VCaP (cell line): Measurements from ENCODE around the gene SMAD1.
"Not testable (repeated sequence)": the region's sequence is repeated elsewhere in the genome, so short reads cannot be mapped to it uniquely, and the experiment has no call there.

Experiments
- H3K27ac ChIP-seq: fragments of 450-650 bp; 2 replicates; pipeline ENCODE4 v1.5.1; 2017
- TF ChIP-seq, protein P1 (sequence below): fragments of 450-650 bp; conservative IDR thresholded peaks from 2 replicates; pipeline ENCODE4 v1.5.1; 2017; ENCODE audit warnings: mild to moderate bottlenecking, moderate library complexity

Gene SMAD1

DNA sequence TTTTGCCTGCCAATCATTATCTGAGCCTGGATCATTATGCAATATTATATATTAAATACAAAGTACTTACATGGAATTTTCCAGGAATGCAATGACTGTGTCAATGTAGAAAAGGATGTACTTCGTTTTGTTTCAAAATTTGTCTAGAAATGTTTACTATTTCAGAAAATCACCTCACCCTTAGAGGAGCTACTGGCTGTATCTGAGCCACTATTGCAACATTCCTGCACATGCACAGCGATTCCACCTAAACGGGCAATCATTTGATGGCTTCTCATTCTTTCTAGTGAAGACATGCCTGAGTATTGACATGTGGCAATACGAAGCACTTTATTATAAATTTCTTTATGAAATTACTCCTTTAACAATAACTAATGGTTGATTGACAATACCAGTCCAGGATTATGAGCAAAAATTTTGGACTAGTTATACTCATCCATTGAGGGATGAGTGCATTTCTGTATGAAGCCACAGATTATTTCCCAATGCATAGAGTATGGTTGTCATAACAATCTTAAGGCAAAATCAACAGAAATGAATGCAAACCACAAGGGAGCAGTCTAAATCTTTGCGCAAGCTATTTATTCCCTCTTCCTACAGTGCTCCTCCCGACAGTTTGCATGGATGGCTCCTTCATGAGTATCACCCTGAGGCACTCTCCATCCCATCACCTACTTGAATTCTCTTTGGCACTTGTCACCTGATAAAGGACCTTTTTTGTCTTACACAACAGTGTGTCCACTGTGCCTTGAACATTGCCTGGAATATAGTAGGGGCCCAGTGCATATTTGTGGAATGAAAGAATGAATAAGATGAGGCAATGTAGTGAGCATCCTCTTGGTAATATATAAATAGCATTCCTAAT is 101.8 kb downstream of the SMAD1 start:
- TF ChIP-seq, protein P1, sequence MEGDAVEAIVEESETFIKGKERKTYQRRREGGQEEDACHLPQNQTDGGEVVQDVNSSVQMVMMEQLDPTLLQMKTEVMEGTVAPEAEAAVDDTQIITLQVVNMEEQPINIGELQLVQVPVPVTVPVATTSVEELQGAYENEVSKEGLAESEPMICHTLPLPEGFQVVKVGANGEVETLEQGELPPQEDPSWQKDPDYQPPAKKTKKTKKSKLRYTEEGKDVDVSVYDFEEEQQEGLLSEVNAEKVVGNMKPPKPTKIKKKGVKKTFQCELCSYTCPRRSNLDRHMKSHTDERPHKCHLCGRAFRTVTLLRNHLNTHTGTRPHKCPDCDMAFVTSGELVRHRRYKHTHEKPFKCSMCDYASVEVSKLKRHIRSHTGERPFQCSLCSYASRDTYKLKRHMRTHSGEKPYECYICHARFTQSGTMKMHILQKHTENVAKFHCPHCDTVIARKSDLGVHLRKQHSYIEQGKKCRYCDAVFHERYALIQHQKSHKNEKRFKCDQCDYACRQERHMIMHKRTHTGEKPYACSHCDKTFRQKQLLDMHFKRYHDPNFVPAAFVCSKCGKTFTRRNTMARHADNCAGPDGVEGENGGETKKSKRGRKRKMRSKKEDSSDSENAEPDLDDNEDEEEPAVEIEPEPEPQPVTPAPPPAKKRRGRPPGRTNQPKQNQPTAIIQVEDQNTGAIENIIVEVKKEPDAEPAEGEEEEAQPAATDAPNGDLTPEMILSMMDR: no peak

DNA sequence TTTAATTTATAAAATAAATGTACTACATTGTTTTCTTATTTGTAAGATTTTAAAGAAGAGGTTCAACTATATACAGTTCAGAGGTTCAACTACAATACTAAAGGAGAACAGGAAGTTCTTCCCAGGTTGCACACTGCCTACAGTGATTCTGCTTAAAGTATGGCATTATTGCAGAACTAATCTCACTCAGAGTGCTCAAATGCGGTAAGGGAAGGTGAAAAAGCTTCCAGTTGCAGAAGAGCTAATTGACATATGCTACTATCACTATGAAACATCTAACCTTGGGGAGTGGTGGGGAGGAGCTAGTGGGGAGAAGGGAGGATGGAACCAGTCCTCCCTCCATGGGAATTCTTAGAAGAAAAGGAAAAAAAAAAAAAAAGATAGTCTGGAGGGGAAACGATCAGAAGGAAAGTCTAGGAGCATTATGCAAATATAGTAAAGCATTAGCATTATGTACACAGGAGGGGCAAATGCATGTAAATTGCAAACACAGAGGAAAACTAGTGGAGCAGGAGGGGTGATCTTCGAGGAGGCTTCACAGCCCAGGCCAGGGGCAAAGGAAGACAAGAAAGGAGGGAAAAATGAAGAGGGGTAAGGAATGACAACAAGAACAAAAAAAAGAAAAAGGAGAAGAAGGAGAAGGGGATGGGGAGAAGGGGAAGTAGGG is 105.6 kb downstream of the SMAD1 start:
- H3K27ac ChIP-seq: no peak overlapping the region
- TF ChIP-seq, protein P1: no peak

More for the DNA sequence above, 101.8 kb downstream of the SMAD1 start:
- no peak overlapping the region for H3K27ac ChIP-seq

DNA sequence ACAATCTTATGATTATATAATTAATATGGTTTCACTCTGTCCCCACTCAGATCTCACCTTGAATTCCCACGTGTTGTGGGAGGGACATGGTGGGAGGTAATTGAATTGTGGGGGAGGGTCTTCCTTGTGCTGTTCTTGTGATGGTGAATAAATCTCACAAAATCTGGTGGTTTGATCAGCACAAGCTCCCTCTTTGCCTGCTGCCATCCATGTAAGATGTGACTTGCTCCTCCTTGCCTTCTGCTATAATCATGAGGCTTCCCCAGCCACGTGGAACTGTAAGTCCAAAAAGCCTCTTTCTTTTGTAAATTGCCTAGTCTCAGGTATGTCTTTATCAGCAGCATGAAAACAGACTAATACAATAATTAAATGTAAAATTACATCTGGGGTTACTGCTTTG is 107.7 kb downstream of the SMAD1 start:
- H3K27ac ChIP-seq: not testable (repeated sequence)

DNA sequence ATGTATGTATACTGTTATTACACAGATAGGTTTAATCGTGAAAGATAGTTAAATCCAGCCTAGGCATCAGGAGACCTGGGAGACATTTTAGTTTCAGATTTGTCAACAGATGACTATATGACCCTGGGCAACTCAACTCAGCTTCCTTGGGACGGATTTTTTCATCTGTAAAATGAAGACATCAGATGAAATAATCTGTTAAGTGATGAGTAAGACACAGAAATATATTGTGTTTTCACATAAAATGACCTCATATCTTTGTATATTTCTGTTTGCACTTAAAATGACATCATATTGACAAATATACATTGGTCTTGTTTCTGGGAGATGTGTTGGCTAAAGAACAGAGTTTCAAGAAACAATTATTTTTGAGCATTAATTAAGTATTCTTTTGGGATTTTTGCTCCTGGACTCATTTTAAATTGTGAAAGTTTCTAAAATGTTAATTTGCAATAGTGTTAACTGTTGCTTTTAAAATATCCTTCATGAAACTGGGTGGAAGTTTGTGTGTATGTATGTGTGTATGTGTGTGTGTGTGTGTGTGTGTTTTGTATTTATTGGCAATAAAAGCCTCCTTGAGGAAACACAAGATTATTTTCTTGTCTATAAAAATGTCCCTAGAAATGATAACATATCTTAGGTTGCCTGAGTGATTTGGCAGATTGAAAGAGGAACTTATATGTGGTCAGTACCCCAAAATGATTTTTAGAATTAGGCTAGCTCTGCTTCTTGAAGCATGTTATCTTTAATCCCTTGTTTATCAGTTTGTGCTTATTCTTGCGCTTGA is 108.5 kb downstream of the SMAD1 start:
- H3K27ac ChIP-seq: no peak overlapping the region
- TF ChIP-seq, protein P1: no peak

DNA sequence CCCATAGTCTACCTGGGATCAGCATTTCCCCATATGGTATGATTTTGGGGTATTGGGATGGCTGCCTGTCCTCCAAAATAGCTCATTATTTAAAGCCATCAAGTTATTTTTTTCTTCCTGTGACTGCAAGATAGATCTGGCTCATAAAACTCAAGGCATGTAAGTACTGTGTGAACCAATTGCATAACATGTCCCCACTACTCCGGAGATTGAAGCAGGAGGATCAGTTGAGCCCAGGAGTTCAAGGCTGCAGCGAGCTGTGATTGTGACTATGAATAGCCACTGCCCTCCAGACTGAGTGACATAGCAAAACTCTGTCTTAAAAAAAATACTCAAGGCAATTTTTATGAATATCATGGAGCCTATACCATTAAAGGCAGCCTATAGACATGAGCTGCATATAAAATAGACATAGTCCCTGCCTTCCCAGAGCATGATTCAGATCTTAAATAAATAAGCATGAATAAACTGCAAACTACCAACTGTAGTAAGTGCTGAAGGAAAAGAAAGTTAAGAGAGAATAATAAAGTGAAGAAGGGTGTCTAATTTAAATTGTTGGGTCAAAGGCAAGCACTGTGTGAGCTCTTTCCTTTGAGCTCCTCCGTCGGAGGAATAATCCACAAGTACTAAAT is 120.6 kb downstream of the SMAD1 start:
- no peak overlapping the region for H3K27ac ChIP-seq

DNA sequence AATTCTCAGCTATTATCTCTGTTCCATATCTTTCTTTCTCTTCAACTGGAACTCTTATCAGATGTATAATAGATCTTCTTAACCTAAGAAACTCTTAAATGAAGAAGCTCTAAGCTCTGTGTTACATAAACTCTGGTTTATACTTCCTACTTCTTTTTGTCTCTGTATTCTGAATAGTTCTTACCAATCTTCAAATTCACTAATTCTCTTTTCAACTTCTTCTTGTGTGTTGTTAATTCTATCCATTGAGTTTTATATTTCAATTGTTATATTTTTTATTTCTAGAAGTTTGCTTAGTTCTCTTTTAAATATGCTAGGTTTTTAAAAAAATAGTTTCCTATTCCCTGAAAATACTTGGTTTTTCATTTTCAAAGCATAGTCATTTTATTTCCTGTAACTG is 124.3 kb downstream of the SMAD1 start:
- H3K27ac ChIP-seq: no peak overlapping the region
- TF ChIP-seq, protein P1: no peak

More for the DNA sequence above, 120.6 kb downstream of the SMAD1 start:
- TF ChIP-seq, protein P1: no peak
